GM18861 (cell line): ENCODE results near the gene NNAT.
"Not testable (repeated sequence)": the region's sequence is repeated elsewhere in the genome, so short reads cannot be mapped to it uniquely, and the experiment has no call there.

Experiments
- ATAC-seq: cut with Tn5 transposase; IDR thresholded peaks from one replicate; pipeline ENCODE4 v1.9.1; 2021; ENCODE audit not compliant: unreplicated experiment

NNAT gene

GRCh38 chr20:37521061-37521771 lies at the start of gene NNAT:
Gene NNAT, plus strand, starts transcription at chr20:37521250. Its CDS starts 82 bp downstream, at chr20:37521332.
- no peak for ATAC-seq

- ATAC-seq = no peak
These were observed 49.3 kb upstream of the NNAT start for GRCh38 chr20:37471741-37472235.

- not testable (repeated sequence) for ATAC-seq
These were observed 48.6 kb upstream of the NNAT start for GRCh38 chr20:37472435-37472834.

GRCh38 chr20:37473249-37474000 lies 47.6 kb upstream of the NNAT start:
- no peak for ATAC-seq

- ATAC-seq = no peak
These were observed 46.7 kb upstream of the NNAT start for GRCh38 chr20:37474386-37474785.

GRCh38 chr20:37475252-37475651 lies 45.8 kb upstream of the NNAT start:
- no peak for ATAC-seq

GRCh38 chr20:37477041-37477440 lies 44.0 kb upstream of the NNAT start:
- ATAC-seq = no peak

GRCh38 chr20:37479266-37479665 lies 41.8 kb upstream of the NNAT start:
- no peak for ATAC-seq

- ATAC-seq = no peak
These were observed 40.9 kb upstream of the NNAT start for GRCh38 chr20:37479925-37480691.

GRCh38 chr20:37480919-37481318 lies 40.1 kb upstream of the NNAT start:
- no peak for ATAC-seq

- no peak for ATAC-seq
These were observed 39.4 kb upstream of the NNAT start for GRCh38 chr20:37481610-37482009.

GRCh38 chr20:37484331-37484730 lies 36.7 kb upstream of the NNAT start:
- no peak for ATAC-seq

GRCh38 chr20:37486209-37486608 lies 34.8 kb upstream of the NNAT start:
- ATAC-seq = not testable (repeated sequence)

GRCh38 chr20:37490663-37491350 lies 30.2 kb upstream of the NNAT start:
- ATAC-seq = no peak

GRCh38 chr20:37492096-37492625 lies 28.9 kb upstream of the NNAT start:
- ATAC-seq = no peak

GRCh38 chr20:37492945-37493344 lies 28.1 kb upstream of the NNAT start:
- ATAC-seq = no peak

GRCh38 chr20:37494301-37494700 lies 26.7 kb upstream of the NNAT start:
- ATAC-seq = no peak

- ATAC-seq = no peak
These were observed 26.3 kb upstream of the NNAT start for GRCh38 chr20:37494796-37495195.

GRCh38 chr20:37498066-37498665 lies 22.9 kb upstream of the NNAT start:
- no peak for ATAC-seq

- no peak for ATAC-seq
These were observed 20.7 kb upstream of the NNAT start for GRCh38 chr20:37500311-37500710.
